HepG2 (cell line): ENCODE results near the gene SNX10. TPM values are rescaled to one million over a fixed set of nuclear protein-coding genes. Genes with fewer than 3 reads are reported as not detected.
A peak's percentile ranks its signal among the peaks of the same experiment; 100 is the strongest.

Experiments
- CEBPG ChIP-seq: IDR thresholded peaks from 2 replicates; pipeline ENCODE4 v1.6.1; 2016
- ETV5 ChIP-seq: IDR thresholded peaks from 2 replicates; pipeline ENCODE4 v1.6.1; 2018; ENCODE audit warnings: missing biosample characterization, missing genetic modification reagents, inconsistent platforms, borderline replicate concordance
- FOSL1 ChIP-seq: sonication (generic); formaldehyde crosslinking; IDR thresholded peaks from 2 replicates; pipeline ENCODE4 v1.9.0; 2021; ENCODE audit warnings: missing genetic modification reagents, borderline replicate concordance
- NKX3-1 ChIP-seq: sonication (generic); formaldehyde crosslinking; IDR thresholded peaks from 2 replicates; pipeline ENCODE4 v1.5.0; 2020; ENCODE audit warnings: missing genetic modification reagents
- PRDM10 ChIP-seq: sonication (generic); formaldehyde crosslinking; IDR thresholded peaks from 2 replicates; pipeline ENCODE4 v1.4.0; 2020; ENCODE audit warnings: low read depth, missing genetic modification reagents
- RARA ChIP-seq: IDR thresholded peaks from 2 replicates; pipeline ENCODE4 v1.6.1; 2016; ENCODE audit warnings: missing genetic modification reagents, missing compliant biosample characterization
- RXRB ChIP-seq: IDR thresholded peaks from 2 replicates; pipeline ENCODE4 v1.6.1; 2016; ENCODE audit warnings: borderline replicate concordance, missing genetic modification reagents, missing compliant biosample characterization
- SAP130 ChIP-seq: IDR thresholded peaks from 2 replicates; pipeline ENCODE4 v1.6.1; 2016; ENCODE audit warnings: low read depth
- SIN3A ChIP-seq: IDR thresholded peaks from 2 replicates; pipeline ENCODE4 v1.6.1; 2011; ENCODE audit warnings: low read depth, mild to moderate bottlenecking, control low read depth, low read length, borderline replicate concordance
- SP4 ChIP-seq: sonication (generic); formaldehyde crosslinking; IDR thresholded peaks from 2 replicates; pipeline ENCODE4 v1.8.1; 2023; ENCODE audit warnings: mild to moderate bottlenecking, missing genetic modification reagents
- SPEN ChIP-seq: sonication (generic); formaldehyde crosslinking; IDR thresholded peaks from 2 replicates; pipeline ENCODE4 v1.5.1; 2020; ENCODE audit warnings: low read depth, mild to moderate bottlenecking, missing genetic modification reagents
- TFDP2 ChIP-seq: sonication (generic); formaldehyde crosslinking; IDR thresholded peaks from 2 replicates; pipeline ENCODE4 v1.4.0; 2020; ENCODE audit warnings: missing genetic modification reagents
- TP53 ChIP-seq: sonication (generic); formaldehyde crosslinking; conservative IDR thresholded peaks from 2 replicates; pipeline ENCODE4 v1.4.0; 2020; ENCODE audit warnings: missing genetic modification reagents
- U2AF1 ChIP-seq: fragments of 200-400 bp; formaldehyde crosslinking; optimal IDR thresholded peaks from 2 replicates; pipeline ENCODE3; 2017; ENCODE audit warnings: mild to moderate bottlenecking, low read depth, low read length
- YEATS2 ChIP-seq: sonication (generic); formaldehyde crosslinking; IDR thresholded peaks from 2 replicates; pipeline ENCODE4 v1.4.0; 2020; ENCODE audit warnings: missing genetic modification reagents, borderline replicate concordance
- ZBTB14 ChIP-seq: sonication (generic); formaldehyde crosslinking; IDR thresholded peaks from 2 replicates; pipeline ENCODE4 v1.4.0; 2020; ENCODE audit warnings: missing genetic modification reagents
- ZFY ChIP-seq: sonication (generic); formaldehyde crosslinking; IDR thresholded peaks from 2 replicates; pipeline ENCODE4 v1.4.0; 2020; ENCODE audit warnings: missing genetic modification reagents
- ZNF317 ChIP-seq: sonication (generic); formaldehyde crosslinking; IDR thresholded peaks from 2 replicates; pipeline ENCODE4 v1.5.0; 2020; ENCODE audit warnings: mild to moderate bottlenecking, missing genetic modification reagents
- ZNF770 ChIP-seq: sonication (generic); formaldehyde crosslinking; IDR thresholded peaks from 2 replicates; pipeline ENCODE4 v1.5.0; 2020; ENCODE audit warnings: mild to moderate bottlenecking, missing genetic modification reagents
- polyA plus RNA-seq, 8 experiments: library from polyadenylated mRNA; depleted of rRNA in 3 of 8; stranded (reverse) in 7 of 8; unstranded in 1 of 8; fragments of >200 nt; fragmentation: Illumina TruSeq in 4 of 8; extraction: Trizol in 4 of 8; gene quantifications; 2 replicates each; pipeline versions ENCODE4 v1.2.1 to v1.2.3, GENCODE V29; 2011 to 2016; ENCODE audit warnings: low read depth in 4 of 8, missing spikeins in 1 of 8, mixed read lengths in 1 of 8; ENCODE audit not compliant: insufficient read depth in 1 of 8
- total RNA-seq, 5 experiments: library from RNA; depleted of rRNA; stranded (reverse); fragments of >200 nt; fragmentation: Illumina TruSeq; extraction: Trizol; gene quantifications; 2 replicates each; pipeline ENCODE4 v1.2.3, GENCODE V29; 2016; ENCODE audit warnings: low read depth in 1 of 5
- TF ChIP-seq, protein P1 (sequence below): conservative IDR thresholded peaks from 2 replicates; pipeline ENCODE4 v1.6.1; 2018; ENCODE audit warnings: missing genetic modification reagents

SNX10 gene
- total and polyA plus RNA-seq, 2 of the 13 experiments (the other 11 are each of a cell fraction or from before 2014, with no cell fraction given) = 26.0 to 27.6 TPM

DNA sequence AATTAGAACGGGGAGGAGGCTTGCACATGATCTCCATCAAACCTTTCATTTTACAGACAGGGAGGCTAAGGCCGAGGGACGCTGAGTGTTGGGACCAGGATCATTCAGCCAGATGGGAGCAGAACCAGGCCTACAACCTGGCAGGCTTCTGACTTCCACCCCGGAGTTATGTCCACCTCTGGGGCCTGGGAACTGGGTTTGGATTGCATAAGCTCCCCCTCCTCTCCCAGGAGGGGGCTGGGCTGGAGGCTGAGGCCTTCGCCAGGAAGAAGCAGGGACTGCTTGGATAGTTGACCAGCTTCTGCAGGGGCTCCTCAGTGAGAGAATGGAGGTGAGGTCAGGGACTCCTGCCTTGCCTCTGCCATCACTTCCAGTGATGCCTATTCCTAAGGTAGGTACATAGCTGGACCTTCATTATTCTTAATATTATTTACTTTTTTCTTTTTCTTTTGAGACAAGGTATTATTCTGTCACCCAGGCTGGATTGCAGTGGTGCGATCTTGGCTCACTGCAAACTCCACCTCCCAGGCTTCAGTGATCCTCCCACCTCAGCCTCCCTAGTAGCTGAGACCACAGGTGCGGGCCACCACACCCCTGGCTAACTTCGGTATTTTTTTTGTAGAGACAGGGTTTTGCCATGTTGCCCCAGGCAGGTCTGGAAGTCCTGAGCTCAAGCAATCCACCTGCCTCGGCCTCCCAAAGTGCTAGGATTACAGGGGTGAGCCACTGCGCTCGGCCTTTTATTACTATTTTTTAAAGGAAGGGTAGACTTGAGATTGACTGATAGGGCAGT, 1.3 kb downstream of the SNX10 start (continued):
- peak; percentile 34; the same call in 1 of the 2 replicates for TF ChIP-seq ZBTB14 (CRISPR knock-in tag)
- TF ChIP-seq SPEN (CRISPR knock-in tag) = peak; percentile 56; the same call in 1 of the 2 replicates
- TF ChIP-seq SAP130 = peak; percentile 72
- no peak for TF ChIP-seq NKX3-1 (CRISPR knock-in tag)
- TF ChIP-seq ZNF770 = peak; percentile 48; the same call in 1 of the 2 replicates
- peak; percentile 39; the same call in 1 of the 2 replicates for TF ChIP-seq ETV5 (CRISPR knock-in tag)
- TF ChIP-seq, protein P1, sequence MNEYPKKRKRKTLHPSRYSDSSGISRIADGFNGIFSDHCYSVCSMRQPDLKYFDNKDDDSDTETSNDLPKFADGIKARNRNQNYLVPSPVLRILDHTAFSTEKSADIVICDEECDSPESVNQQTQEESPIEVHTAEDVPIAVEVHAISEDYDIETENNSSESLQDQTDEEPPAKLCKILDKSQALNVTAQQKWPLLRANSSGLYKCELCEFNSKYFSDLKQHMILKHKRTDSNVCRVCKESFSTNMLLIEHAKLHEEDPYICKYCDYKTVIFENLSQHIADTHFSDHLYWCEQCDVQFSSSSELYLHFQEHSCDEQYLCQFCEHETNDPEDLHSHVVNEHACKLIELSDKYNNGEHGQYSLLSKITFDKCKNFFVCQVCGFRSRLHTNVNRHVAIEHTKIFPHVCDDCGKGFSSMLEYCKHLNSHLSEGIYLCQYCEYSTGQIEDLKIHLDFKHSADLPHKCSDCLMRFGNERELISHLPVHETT (CRISPR knock-in tag) = no peak
- no peak for TF ChIP-seq TFDP2 (CRISPR knock-in tag)
- TF ChIP-seq SP4 = 0 out of 2 replicates have a peak, but pooled peaks have one; percentile 19
- peak; percentile 75 for TF ChIP-seq ZFY
- TF ChIP-seq RARA = peak; percentile 45; the same call in 1 of the 2 replicates
- peak; percentile 32; the same call in 1 of the 2 replicates for TF ChIP-seq RXRB (CRISPR knock-in tag)
- TF ChIP-seq YEATS2 (CRISPR knock-in tag) = peak; percentile 62; the same call in 1 of the 2 replicates
- peak; percentile 75; the same call in 1 of the 2 replicates for TF ChIP-seq PRDM10 (CRISPR knock-in tag)
- TF ChIP-seq FOSL1 (CRISPR knock-in tag) = no peak
- peak; percentile 70; the same call in 1 of the 2 replicates for TF ChIP-seq SIN3A
- peak; percentile 92 for TF ChIP-seq CEBPG (CRISPR knock-in tag)
- no peak for TF ChIP-seq TP53
- no peak for TF ChIP-seq U2AF1
- TF ChIP-seq ZNF317 (CRISPR knock-in tag) = peak; percentile 95
